ENCODE results near the gene ARHGAP22. TPM values are rescaled to one million over a fixed set of nuclear protein-coding genes. Genes with fewer than 3 reads are reported as not detected.

Gene ARHGAP22
- total and polyA plus RNA-seq, 2 experiments from 2014 or later, result 41.9 to 44.4 TPM

- in situ Hi-C loops (cut with MboI), result no loop called here
- DNase-seq, result peak; percentile 20
- Histone ChIP-seq H3K9ac (no peak overlapping the region), H3K4me2 (ENCODE audit: unreplicated experiment) (no peak overlapping the region), H3K9me3 (ENCODE audit: low read depth) (no peaks in the 10 kb centered on the region), H3K27me3 (replicated peaks; ENCODE audit: insufficient read depth) (no peaks in the 10 kb centered on the region), H3K36me3 (ENCODE audit: low read depth) (peaks cover 13% of the 10 kb centered on the region; the same call in 1 of the 2 replicates), H3K4me3 (no peak overlapping the region), H2AFZ (no peak overlapping the region), H3F3A (ENCODE audit: insufficient read depth) (peaks cover 31% of the 10 kb centered on the region), H3K27ac (no peak overlapping the region), H4K20me1 (ENCODE audit: insufficient read depth) (no peaks in the 10 kb centered on the region), H3K79me2 (ENCODE audit: insufficient read depth) (peaks cover 73% of the 10 kb centered on the region), H3K4me1 (ENCODE audit: insufficient read depth) (peaks cover 6% of the 10 kb centered on the region), H3K9me2 (ENCODE audit: insufficient read depth) (no peaks in the 10 kb centered on the region)
- WGBS, 2 experiments (ENCODE audit: low coverage in 1 of 2, low lambda C conversion rate in 2 of 2, missing lambda C conversion rate in 2 of 2), result 73 to 75% methylated on average over 5 of the region's 5 CpGs
- TF ChIP-seq EZH2phosphoT487 (IDR thresholded peaks at IDR 0.05; ENCODE audit: insufficient read depth, low read depth) (no peak), EZH2 (IDR thresholded peaks at IDR 0.05; ENCODE audit: insufficient read depth, poor library complexity, severe bottlenecking) (no peak)
Measured at GRCh38 chr10:48531486-48531885, 73.4 kb downstream of the ARHGAP22 start.

- Histone ChIP-seq H3K9me2 (ENCODE audit: insufficient read depth) (no peaks in the 10 kb centered on the region), H3K9me3 (ENCODE audit: low read depth) (no peaks in the 10 kb centered on the region), H3K9ac (no peak overlapping the region), H4K20me1 (ENCODE audit: insufficient read depth) (no peaks in the 10 kb centered on the region), H3K27me3 (replicated peaks; ENCODE audit: insufficient read depth) (no peaks in the 10 kb centered on the region), H2AFZ (no peak overlapping the region), H3K4me2 (ENCODE audit: unreplicated experiment) (no peak overlapping the region), H3K4me3 (no peak overlapping the region), H3K4me1 (ENCODE audit: insufficient read depth) (peaks cover 22% of the 10 kb centered on the region), H3F3A (ENCODE audit: insufficient read depth) (peaks cover 52% of the 10 kb centered on the region), H3K79me2 (ENCODE audit: insufficient read depth) (peaks cover 72% of the 10 kb centered on the region), H3K27ac (no peak overlapping the region), H3K36me3 (ENCODE audit: low read depth) (0 out of 2 replicates have a peak, but pooled peaks cover 9% of the 10 kb centered on the region)
- TF ChIP-seq EZH2phosphoT487 (IDR thresholded peaks at IDR 0.05; ENCODE audit: insufficient read depth, low read depth), result no peak
- no peak for TF ChIP-seq EZH2 (IDR thresholded peaks at IDR 0.05; ENCODE audit: insufficient read depth, poor library complexity, severe bottlenecking)
- in situ Hi-C loops (cut with MboI), result loop anchor here (10.0 kb wide), 1 partner anchor 165 kb away; no protein-coding TSS in a partner anchor
- no peak for DNase-seq
- 66 to 86% methylated on average over 2 of the region's 2 CpGs for WGBS, 2 experiments (ENCODE audit: low coverage in 1 of 2, low lambda C conversion rate in 2 of 2, missing lambda C conversion rate in 2 of 2)
Measured at GRCh38 chr10:48529331-48529730, 75.5 kb downstream of the ARHGAP22 start.

GRCh38 chr10:48527756-48528155, 77.1 kb downstream of the ARHGAP22 start:
- Histone ChIP-seq H3K79me2 (ENCODE audit: insufficient read depth) (peaks cover 67% of the 10 kb centered on the region), H3K27me3 (replicated peaks; ENCODE audit: insufficient read depth) (no peaks in the 10 kb centered on the region), H3K4me1 (ENCODE audit: insufficient read depth) (peaks cover 26% of the 10 kb centered on the region), H3K36me3 (ENCODE audit: low read depth) (no peaks in the 10 kb centered on the region), H3K9me3 (ENCODE audit: low read depth) (no peaks in the 10 kb centered on the region), H3K4me3 (no peak overlapping the region), H2AFZ (no peak overlapping the region), H3K9me2 (ENCODE audit: insufficient read depth) (no peaks in the 10 kb centered on the region), H3K4me2 (ENCODE audit: unreplicated experiment) (no peak overlapping the region), H4K20me1 (ENCODE audit: insufficient read depth) (no peaks in the 10 kb centered on the region; the same call in 1 of the 2 replicates), H3F3A (ENCODE audit: insufficient read depth) (peaks cover 46% of the 10 kb centered on the region), H3K9ac (no peak overlapping the region), H3K27ac (no peak overlapping the region)
- no peak for DNase-seq
- 95% methylated on average over 1 of the region's 1 CpG for WGBS, 2 experiments (ENCODE audit: low coverage in 1 of 2, low lambda C conversion rate in 2 of 2, missing lambda C conversion rate in 2 of 2)
- TF ChIP-seq EZH2 (IDR thresholded peaks at IDR 0.05; ENCODE audit: insufficient read depth, poor library complexity, severe bottlenecking), result no peak
- TF ChIP-seq EZH2phosphoT487 (IDR thresholded peaks at IDR 0.05; ENCODE audit: insufficient read depth, low read depth), result no peak
- in situ Hi-C loops (cut with MboI), result loop anchor here (10.0 kb wide), 1 partner anchor 163 kb away; no protein-coding TSS in a partner anchor

- no peaks in the 10 kb centered on the region for H3K9me3 ChIP-seq (ENCODE audit: low read depth)
- H3K4me3 ChIP-seq, result peak overlapping the region; percentile 47
- H3K9ac ChIP-seq, result peak overlapping the region; percentile 56; the same call in 1 of the 2 replicates
- H3K27me3 ChIP-seq (replicated peaks; ENCODE audit: insufficient read depth), result no peaks in the 10 kb centered on the region
- no peaks in the 10 kb centered on the region; the same call in 1 of the 2 replicates for H4K20me1 ChIP-seq (ENCODE audit: insufficient read depth)
- in situ Hi-C loops (cut with MboI), result loop anchor here (10.0 kb wide), 1 partner anchor 162 kb away; no protein-coding TSS in a partner anchor
- H3K4me2 ChIP-seq (ENCODE audit: unreplicated experiment), result peak overlapping the region; percentile 77
- no peaks in the 10 kb centered on the region for H3K9me2 ChIP-seq (ENCODE audit: insufficient read depth)
- peak overlapping the region; percentile 32; the same call in 1 of the 2 replicates for H2AFZ ChIP-seq
- TF ChIP-seq EZH2 (IDR thresholded peaks at IDR 0.05; ENCODE audit: insufficient read depth, poor library complexity, severe bottlenecking) (no peak), EZH2phosphoT487 (IDR thresholded peaks at IDR 0.05; ENCODE audit: insufficient read depth, low read depth) (no peak)
- DNase-seq, result no peak
- peak overlapping the region; percentile 72 for H3K27ac ChIP-seq
- H3K79me2 ChIP-seq (ENCODE audit: insufficient read depth), result peaks cover 72% of the 10 kb centered on the region
- H3F3A ChIP-seq (ENCODE audit: insufficient read depth), result peaks cover 43% of the 10 kb centered on the region
- 99 to 100% methylated on average over 2 of the region's 2 CpGs for WGBS, 2 experiments (ENCODE audit: low coverage in 1 of 2, low lambda C conversion rate in 2 of 2, missing lambda C conversion rate in 2 of 2)
- peaks cover 34% of the 10 kb centered on the region for H3K4me1 ChIP-seq (ENCODE audit: insufficient read depth)
- no peaks in the 10 kb centered on the region for H3K36me3 ChIP-seq (ENCODE audit: low read depth)
Measured at GRCh38 chr10:48526846-48527505, 77.9 kb downstream of the ARHGAP22 start.
